OCI-LY3 (cell line): ENCODE data around the gene IGFL2.
"Not testable (repeated sequence)": the region's sequence is repeated elsewhere in the genome, so short reads cannot be mapped to it uniquely, and the experiment has no call there.

Experiments
- EZH2phosphoT487 ChIP-seq: fragments of 200-600 bp; shearing (Covaris generic); IDR thresholded peaks from 2 replicates; pipeline ENCODE4 v1.6.1; 2018; ENCODE audit warnings: antibody characterized with exemption, mixed run types, low read depth
- TF ChIP-seq, protein P1 (sequence below): fragments of 200-600, 300-600 bp; sonication (generic); IDR thresholded peaks from 2 replicates; pipeline ENCODE4 v1.5.1; 2014; ENCODE audit warnings: antibody characterized with exemption, low read length, low read depth

DNA sequence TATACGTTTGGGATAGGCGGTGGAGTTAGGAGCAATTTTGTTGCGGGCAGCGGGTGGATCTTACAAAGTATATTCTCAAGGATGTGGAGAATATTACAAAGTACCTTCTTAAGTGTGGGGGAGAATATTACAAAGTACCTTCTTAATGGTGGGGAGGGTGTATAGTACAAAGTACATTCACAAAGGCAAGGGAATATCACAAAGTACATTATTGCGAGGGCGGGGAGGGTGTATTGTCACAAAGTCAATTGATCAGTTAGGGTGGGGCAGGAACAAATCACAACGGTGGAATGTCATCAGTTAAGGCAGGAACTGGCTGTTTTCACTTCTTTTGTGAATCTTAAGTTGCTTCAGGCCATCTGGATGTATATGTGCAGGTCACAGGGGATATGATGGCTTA lies 45.7 kb upstream of the IGFL2 start:
- TF ChIP-seq, protein P1, sequence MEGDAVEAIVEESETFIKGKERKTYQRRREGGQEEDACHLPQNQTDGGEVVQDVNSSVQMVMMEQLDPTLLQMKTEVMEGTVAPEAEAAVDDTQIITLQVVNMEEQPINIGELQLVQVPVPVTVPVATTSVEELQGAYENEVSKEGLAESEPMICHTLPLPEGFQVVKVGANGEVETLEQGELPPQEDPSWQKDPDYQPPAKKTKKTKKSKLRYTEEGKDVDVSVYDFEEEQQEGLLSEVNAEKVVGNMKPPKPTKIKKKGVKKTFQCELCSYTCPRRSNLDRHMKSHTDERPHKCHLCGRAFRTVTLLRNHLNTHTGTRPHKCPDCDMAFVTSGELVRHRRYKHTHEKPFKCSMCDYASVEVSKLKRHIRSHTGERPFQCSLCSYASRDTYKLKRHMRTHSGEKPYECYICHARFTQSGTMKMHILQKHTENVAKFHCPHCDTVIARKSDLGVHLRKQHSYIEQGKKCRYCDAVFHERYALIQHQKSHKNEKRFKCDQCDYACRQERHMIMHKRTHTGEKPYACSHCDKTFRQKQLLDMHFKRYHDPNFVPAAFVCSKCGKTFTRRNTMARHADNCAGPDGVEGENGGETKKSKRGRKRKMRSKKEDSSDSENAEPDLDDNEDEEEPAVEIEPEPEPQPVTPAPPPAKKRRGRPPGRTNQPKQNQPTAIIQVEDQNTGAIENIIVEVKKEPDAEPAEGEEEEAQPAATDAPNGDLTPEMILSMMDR, result not testable (repeated sequence)
- TF ChIP-seq EZH2phosphoT487, result not testable (repeated sequence)
